ENCODE data around the gene ZNF160.
"Not testable (repeated sequence)": the region's sequence is repeated elsewhere in the genome, so short reads cannot be mapped to it uniquely, and the experiment has no call there.

ZNF160 gene

GRCh38 chr19:53103234-53104203, at the start of gene ZNF160:
ZNF160 (minus strand) TSS chr19:53103422; CDS start chr19:53086276, 17,146 bp downstream.
- no peak for FAIRE-seq

GRCh38 chr19:53147645-53148044, 44.4 kb upstream of the ZNF160 start:
- no peak for FAIRE-seq

GRCh38 chr19:53140351-53140750, 37.1 kb upstream of the ZNF160 start:
- no peak for FAIRE-seq

GRCh38 chr19:53136432-53136831, 33.2 kb upstream of the ZNF160 start:
- no peak for FAIRE-seq

- FAIRE-seq: no peak
Observed at GRCh38 chr19:53132141-53132991, 29.1 kb upstream of the ZNF160 start, which contains the start of gene ZNF415. ZNF415 (minus strand) TSS chr19:53132910; CDS start chr19:53122676, 10,234 bp downstream.

- FAIRE-seq: no peak
Observed at GRCh38 chr19:53131727-53132126, 28.5 kb upstream of the ZNF160 start.

- no peak for FAIRE-seq
Observed at GRCh38 chr19:53131085-53131590, 27.9 kb upstream of the ZNF160 start.

- FAIRE-seq: no peak
Observed at GRCh38 chr19:53130506-53130905, 27.3 kb upstream of the ZNF160 start.

GRCh38 chr19:53126733-53127526, 23.7 kb upstream of the ZNF160 start:
- not testable (repeated sequence) for FAIRE-seq

GRCh38 chr19:53123400-53123799, 20.2 kb upstream of the ZNF160 start:
- FAIRE-seq: no peak

GRCh38 chr19:53112286-53112685, 9.1 kb upstream of the ZNF160 start:
- no peak for FAIRE-seq

- FAIRE-seq: no peak
Observed at GRCh38 chr19:53109527-53109926, 6.3 kb upstream of the ZNF160 start.

GRCh38 chr19:53102756-53103233, 427 bp downstream of the ZNF160 start:
- FAIRE-seq: no peak

- FAIRE-seq: no peak
Observed at GRCh38 chr19:53102206-53102755, 941 bp downstream of the ZNF160 start.

- no peak for FAIRE-seq
Observed at GRCh38 chr19:53101518-53101917, 1.7 kb downstream of the ZNF160 start.

GRCh38 chr19:53098570-53098969, 4.7 kb downstream of the ZNF160 start:
- not testable (repeated sequence) for FAIRE-seq

- FAIRE-seq: not testable (repeated sequence)
Observed at GRCh38 chr19:53096982-53097690, 6.1 kb downstream of the ZNF160 start.

GRCh38 chr19:53096579-53096978, 6.6 kb downstream of the ZNF160 start:
- not testable (repeated sequence) for FAIRE-seq

- no peak for FAIRE-seq
Observed at GRCh38 chr19:53094754-53095575, 8.3 kb downstream of the ZNF160 start.

- FAIRE-seq: no peak
Observed at GRCh38 chr19:53092723-53093122, 10.5 kb downstream of the ZNF160 start.
